ENCODE results near the gene C5orf15.

GRCh38 chr5:133936651-133937015 is 31.8 kb downstream of the C5orf15 start:
- no peak for TF ChIP-seq ZFP30 (CRISPR knock-in tag; IDR thresholded peaks at IDR 0.05)
- TF ChIP-seq TOX (CRISPR knock-in tag; IDR thresholded peaks at IDR 0.05; ENCODE audit: borderline replicate concordance), result no peak
- no peak for TF ChIP-seq ZNF70 (CRISPR knock-in tag; IDR thresholded peaks at IDR 0.05)
- no peak for TF ChIP-seq ISL1 (CRISPR knock-in tag; IDR thresholded peaks at IDR 0.05)
- no peak for TF ChIP-seq CREB5 (CRISPR knock-in tag; IDR thresholded peaks at IDR 0.05; ENCODE audit: low read depth)
- no peak for TF ChIP-seq ZNF565 (CRISPR knock-in tag; conservative IDR thresholded peaks at IDR 0.05; ENCODE audit: low read depth)
- no peak for TF ChIP-seq TSHZ2 (CRISPR knock-in tag; IDR thresholded peaks at IDR 0.05)
- TF ChIP-seq CSDC2 (CRISPR knock-in tag; IDR thresholded peaks at IDR 0.05), result no peak
- no peak for TF ChIP-seq ARNTL (CRISPR knock-in tag; IDR thresholded peaks at IDR 0.05; ENCODE audit: borderline replicate concordance, low read depth)
- TF ChIP-seq ZFP3 (CRISPR knock-in tag; IDR thresholded peaks at IDR 0.05), result no peak
- TF ChIP-seq TCF4 (CRISPR knock-in tag; IDR thresholded peaks at IDR 0.05; ENCODE audit: borderline replicate concordance), result no peak
- TF ChIP-seq GLIS3 (CRISPR knock-in tag; IDR thresholded peaks at IDR 0.05), result no peak
